ENCODE measurements around the gene UBA1.

UBA1 gene

GRCh38 chrX:47214435-47215077 lies 20.9 kb downstream of the UBA1 start:
- DNase-seq: no peak

- DNase-seq: no peak
These were observed 21.8 kb downstream of the UBA1 start for GRCh38 chrX:47215291-47215900.

- DNase-seq: no peak
These were observed 22.8 kb downstream of the UBA1 start for GRCh38 chrX:47216393-47216925.

- peak; percentile 4 for DNase-seq
These were observed 23.7 kb downstream of the UBA1 start for GRCh38 chrX:47217121-47217851.

GRCh38 chrX:47217852-47218279 lies 24.2 kb downstream of the UBA1 start:
- peak; percentile 3 for DNase-seq

GRCh38 chrX:47218280-47218919 lies 24.8 kb downstream of the UBA1 start, which contains the start of gene CDK16:
CDK16 (plus strand) TSS chrX:47218681; CDS start chrX:47223558, 4,877 bp downstream.
- peak; percentile 5 for DNase-seq

- DNase-seq: no peak
These were observed 25.5 kb downstream of the UBA1 start for GRCh38 chrX:47218920-47219815.

GRCh38 chrX:47221756-47222155 lies 28.1 kb downstream of the UBA1 start:
- no peak for DNase-seq

- DNase-seq: no peak
These were observed 29.2 kb downstream of the UBA1 start for GRCh38 chrX:47222751-47223350.

GRCh38 chrX:47223476-47224250 lies 30.0 kb downstream of the UBA1 start:
- DNase-seq: no peak

- DNase-seq: no peak
These were observed 30.8 kb downstream of the UBA1 start for GRCh38 chrX:47224266-47224895.

GRCh38 chrX:47224896-47225290 lies 31.3 kb downstream of the UBA1 start:
- DNase-seq: no peak

- no peak for DNase-seq
These were observed 32.4 kb downstream of the UBA1 start for GRCh38 chrX:47226071-47226470.

GRCh38 chrX:47226531-47227333 lies 33.1 kb downstream of the UBA1 start:
- DNase-seq: no peak

GRCh38 chrX:47227334-47227583 lies 33.6 kb downstream of the UBA1 start:
- no peak for DNase-seq

- no peak for DNase-seq
These were observed 35.1 kb downstream of the UBA1 start for GRCh38 chrX:47228550-47229270.

GRCh38 chrX:47229427-47229826 lies 35.8 kb downstream of the UBA1 start:
- no peak for DNase-seq

- DNase-seq: no peak
These were observed 36.7 kb downstream of the UBA1 start for GRCh38 chrX:47230136-47230868.
